IMR-90 (cell line): ENCODE results near the gene CEP95. TPM values are rescaled to one million over a fixed set of nuclear protein-coding genes. Genes with fewer than 3 reads are reported as not detected.
A peak's percentile ranks its signal among the peaks of the same experiment; 100 is the strongest.

Experiments
- ATAC-seq: fragments of 200-7000 bp; cut with Tn5 transposase; 2 replicates; pipeline ENCODE4 v1.9.1; 2020; ENCODE audit warnings: low read depth, mild to moderate bottlenecking, moderate library complexity
- BruUV-seq: library from RNA; stranded (reverse); fragments of 400-500 nt; replicated peaks from 2 replicates; lab custom pipeline; 2021; lab: Mats Ljungman, UMichigan
- CTCF ChIA-PET: fragments of 300-600 bp; formaldehyde crosslinking; extraction: SDS; loops from one replicate; lab custom pipeline; 2021; ENCODE audit warnings: antibody characterized with exemption; lab: Yijun Ruan, JAX
- POLR2A ChIA-PET: fragments of 300-600 bp; sonication (Branson Sonifier 250); formaldehyde crosslinking; loops from one replicate; lab custom pipeline; 2022; ENCODE audit warnings: antibody characterized with exemption; ENCODE audit not compliant: unreplicated experiment; lab: Charles Lee
- DNase-seq: peaks from one replicate; pipeline ENCODE4 v3.0.0; 2013
- H2AFZ ChIP-seq: replicated peaks from 2 replicates; pipeline ENCODE3; 2013; ENCODE audit warnings: low read length, mild to moderate bottlenecking; ENCODE audit not compliant: poor library complexity
- H2AK5ac ChIP-seq: 2 replicates; pipeline ENCODE4 v1.6.1; 2013; ENCODE audit warnings: low read depth, low read length, inconsistent platforms
- H2AK9ac ChIP-seq: replicated peaks from 2 replicates; pipeline ENCODE3; 2013; ENCODE audit warnings: mild to moderate bottlenecking, low read depth, low read length, moderate library complexity; ENCODE audit not compliant: poor library complexity
- H2BK120ac ChIP-seq: 2 replicates; pipeline ENCODE4 v1.6.1; 2013; ENCODE audit warnings: low read depth, low read length, inconsistent platforms
- H2BK15ac ChIP-seq: 3 replicates; pipeline ENCODE4 v1.6.1; 2013; ENCODE audit warnings: low read depth, low read length, inconsistent platforms
- H2BK20ac ChIP-seq: 2 replicates; pipeline ENCODE4 v1.6.1; 2013; ENCODE audit warnings: low read depth, mild to moderate bottlenecking, inconsistent platforms, low read length, moderate library complexity
- H2BK5ac ChIP-seq: 2 replicates; pipeline ENCODE4 v1.6.1; 2013; ENCODE audit warnings: mild to moderate bottlenecking, low read depth, low read length, inconsistent platforms; ENCODE audit not compliant: poor library complexity, severe bottlenecking
- H3K14ac ChIP-seq: replicated peaks from 2 replicates; pipeline ENCODE4 v1.6.1; 2013; ENCODE audit warnings: low read depth, low read length, inconsistent platforms
- H3K18ac ChIP-seq: 2 replicates; pipeline ENCODE4 v1.6.1; 2013; ENCODE audit warnings: low read depth, low read length, control low read depth
- H3K23ac ChIP-seq: 2 replicates; pipeline ENCODE4 v1.6.1; 2013; ENCODE audit warnings: low read depth, low read length, inconsistent platforms
- H3K27ac ChIP-seq: 2 replicates; pipeline ENCODE4 v1.5.1; 2013; ENCODE audit warnings: mild to moderate bottlenecking, control low read depth, low read length; ENCODE audit not compliant: insufficient read depth
- H3K27me3 ChIP-seq: 2 replicates; pipeline ENCODE4 v1.6.1; 2013; ENCODE audit warnings: low read length; ENCODE audit not compliant: control insufficient read depth, insufficient read depth
- H3K36me3 ChIP-seq: 2 replicates; pipeline ENCODE4 v1.6.1; 2013; ENCODE audit warnings: low read length, mixed read lengths; ENCODE audit not compliant: control insufficient read depth, insufficient read depth
- H3K4ac ChIP-seq: 2 replicates; pipeline ENCODE4 v1.6.1; 2013; ENCODE audit warnings: low read depth, low read length, inconsistent platforms
- H3K4me1 ChIP-seq: 2 replicates; pipeline ENCODE4 v1.6.1; 2013; ENCODE audit warnings: low read length, mixed read lengths; ENCODE audit not compliant: control insufficient read depth, insufficient read depth
- H3K4me2 ChIP-seq: 2 replicates; pipeline ENCODE4 v1.6.1; 2013; ENCODE audit warnings: low read depth, mild to moderate bottlenecking, control low read depth, low read length, moderate library complexity
- H3K4me3 ChIP-seq: 2 replicates; pipeline ENCODE4 v1.5.1; 2013; ENCODE audit warnings: low read depth, mild to moderate bottlenecking, control low read depth, low read length, moderate library complexity; ENCODE audit not compliant: insufficient read depth
- H3K56ac ChIP-seq: 2 replicates; pipeline ENCODE4 v1.6.1; 2013; ENCODE audit warnings: low read length, inconsistent platforms; ENCODE audit not compliant: insufficient read depth; ENCODE audit errors: extremely low read depth
- H3K79me1 ChIP-seq, 2 experiments: 2 replicates each; pipeline ENCODE4 v1.6.1; 2013; ENCODE audit warnings: low read length in 2 of 2, inconsistent platforms in 1 of 2, low read depth in 1 of 2
- H3K9ac ChIP-seq: 2 replicates; pipeline ENCODE4 v1.6.1; 2013; ENCODE audit warnings: low read depth, low read length, control low read depth
- H3K9me1 ChIP-seq: 2 replicates; pipeline ENCODE4 v1.6.1; 2013; ENCODE audit warnings: low read length, inconsistent platforms; ENCODE audit not compliant: insufficient read depth
- H3K9me3 ChIP-seq: 2 replicates; pipeline ENCODE4 v1.6.1; 2013; ENCODE audit warnings: low read length; ENCODE audit not compliant: control insufficient read depth, insufficient read depth
- H4K20me1 ChIP-seq: 2 replicates; pipeline ENCODE4 v1.6.1; 2013; ENCODE audit warnings: low read length, inconsistent platforms; ENCODE audit not compliant: insufficient read depth
- H4K5ac ChIP-seq: 2 replicates; pipeline ENCODE4 v1.6.1; 2013; ENCODE audit warnings: mild to moderate bottlenecking, low read depth, low read length, control low read depth
- H4K8ac ChIP-seq, 2 experiments: 2 replicates each; pipeline ENCODE4 v1.6.1; 2013; ENCODE audit warnings: low read depth in 2 of 2, low read length in 2 of 2, control low read depth in 1 of 2, inconsistent platforms in 1 of 2
- H4K91ac ChIP-seq: 2 replicates; pipeline ENCODE4 v1.6.1; 2013; ENCODE audit warnings: low read depth, low read length, inconsistent platforms; ENCODE audit not compliant: insufficient read depth
- CEBPB ChIP-seq: IDR thresholded peaks from 2 replicates; pipeline ENCODE4 v1.6.1; 2012; ENCODE audit warnings: low read depth, low read length, improper control_type of control experiment
- RCOR1 ChIP-seq: IDR thresholded peaks from 2 replicates; pipeline ENCODE4 v1.6.1; 2012; ENCODE audit warnings: mild to moderate bottlenecking, low read length, improper control_type of control experiment; ENCODE audit not compliant: insufficient replicate concordance
- WGBS, 2 experiments: methylation state at CpG; one replicate each; pipeline versions ENCODE4 v1.1.5 to v1.1.7; 2013; ENCODE audit warnings: missing lambda C conversion rate in 2 of 2; ENCODE audit not compliant: insufficient read length in 1 of 2; ENCODE audit errors: extremely low coverage in 2 of 2; 5-methylcytosine and 5-hydroxymethylcytosine counted together
- dilution Hi-C: fragments of 300-500 bp; cut with HindIII; formaldehyde crosslinking; loops from one replicate; pipeline ENCODE4 v1.14.3; 2018; ENCODE audit warnings: low sequenced_read_pairs; ENCODE audit not compliant: unreplicated experiment
- in situ Hi-C: fragments of 300-500 bp; cut with MboI; formaldehyde crosslinking; loops from 3 replicates; pipeline ENCODE4 v1.14.3; 2019; ENCODE audit warnings: low sequenced_read_pairs, inconsistent platforms, mixed read lengths
- intact Hi-C: fragments of 100-400 bp; cut with micrococcal nuclease; formaldehyde crosslinking; loops from 2 replicates; pipeline ENCODE4 v1.10.0; 2022
- polyA plus RNA-seq, 3 experiments: library from polyadenylated mRNA; depleted of rRNA; stranded (reverse); fragments of >200 nt; gene quantifications; 2 replicates each; pipeline ENCODE4 v1.2.3, GENCODE V29; 2012; ENCODE audit warnings: low replicate concordance in 1 of 3
- total RNA-seq: library from RNA; depleted of rRNA; stranded (reverse); fragments of >200 nt; gene quantifications from 2 replicates; pipeline ENCODE4 v1.2.3, GENCODE V29; 2012

CEP95 gene
- total and polyA plus RNA-seq, 2 of the 4 experiments (the other 2 are of a cell fraction), result 6.1 to 13.6 TPM

DNA sequence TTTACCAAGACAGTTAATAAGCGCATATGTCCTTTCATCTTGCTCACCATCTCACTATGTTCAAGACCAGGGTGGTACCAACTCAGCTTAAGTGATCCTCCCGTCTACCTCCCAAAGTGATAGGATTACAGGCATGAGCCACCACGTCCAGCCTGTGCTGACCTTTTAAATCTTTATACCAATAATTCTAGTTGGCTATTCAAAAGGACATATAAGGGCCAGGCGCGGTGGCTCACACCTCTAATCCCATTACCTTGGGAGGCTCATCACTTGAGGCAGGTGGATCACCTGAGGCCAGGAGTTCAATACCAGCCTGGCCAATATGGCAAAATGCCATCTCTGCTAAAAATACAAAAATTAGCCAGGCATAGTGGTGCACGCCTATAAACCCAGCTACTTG is 2.4 kb downstream of the CEP95 start:
- H3K27ac ChIP-seq, result no peak overlapping the region
- ChIA-PET CTCF (interaction anchor here (0.6 kb wide), 1 partner anchor 39 kb away, joined by 3 read pairs; no protein-coding TSS in a partner anchor), POLR2A (no interaction called here)
- no peak overlapping the region for H3K56ac ChIP-seq
- dilution Hi-C loops, result no loop called here
- H4K5ac ChIP-seq, result no peak overlapping the region
- no peaks in the 10 kb centered on the region for H3K4me1 ChIP-seq
- H2BK5ac ChIP-seq, result no peak overlapping the region
- no peak overlapping the region for H2BK20ac ChIP-seq
- DNase-seq, result no peak
- H2AK9ac ChIP-seq, result no peak overlapping the region
- H3K9me1 ChIP-seq, result peaks cover 4% of the 10 kb centered on the region; the same call in 1 of the 2 replicates
- no TSS peak for BruUV-seq
- H3K27me3 ChIP-seq, result no peaks in the 10 kb centered on the region
- no peak overlapping the region for H2BK120ac ChIP-seq
- TF ChIP-seq CEBPB (no peak), RCOR1 (no peak)
- H3K79me1 ChIP-seq, result peaks cover 18 to 44% of the 10 kb centered on the region in 2 experiments
- intact Hi-C loops, result no loop called here
- H2BK15ac ChIP-seq, result no peak overlapping the region
- no peak overlapping the region for H4K91ac ChIP-seq
- no peak overlapping the region for H2AK5ac ChIP-seq
- no peak overlapping the region for H3K18ac ChIP-seq
- peak overlapping the region; percentile 72; the same call in 1 of the 2 replicates for H3K23ac ChIP-seq
- 98% methylated on average over 5 of the region's 6 CpGs; no CpG with 5 or more reads in 1 of the 2 experiments for WGBS, 2 experiments
- no peak for ATAC-seq
- no peak overlapping the region for H3K4me3 ChIP-seq
- H4K8ac ChIP-seq, result no peak overlapping the region
- in situ Hi-C loops, result no loop called here
- no peak overlapping the region for H3K14ac ChIP-seq
- H3K9ac ChIP-seq, result no peak overlapping the region
- H3K9me3 ChIP-seq, result no peaks in the 10 kb centered on the region
- no peak overlapping the region for H2AFZ ChIP-seq
- H4K20me1 ChIP-seq, result peaks cover 43% of the 10 kb centered on the region
- H3K4ac ChIP-seq, result no peak overlapping the region
- H3K36me3 ChIP-seq, result peaks cover 22% of the 10 kb centered on the region
- H3K4me2 ChIP-seq, result no peak overlapping the region
